Embryonic facial prominence (tissue), 1 donor: ENCODE data around the gene GRIK4.
A peak's percentile ranks its signal among the peaks of the same experiment; 100 is the strongest.

Experiments
- DNase-seq: peaks from one replicate; pipeline ENCODE4 v3.0.0-alpha.2; 2016; ENCODE audit errors: extremely low spot score

The GRIK4 gene

DNA sequence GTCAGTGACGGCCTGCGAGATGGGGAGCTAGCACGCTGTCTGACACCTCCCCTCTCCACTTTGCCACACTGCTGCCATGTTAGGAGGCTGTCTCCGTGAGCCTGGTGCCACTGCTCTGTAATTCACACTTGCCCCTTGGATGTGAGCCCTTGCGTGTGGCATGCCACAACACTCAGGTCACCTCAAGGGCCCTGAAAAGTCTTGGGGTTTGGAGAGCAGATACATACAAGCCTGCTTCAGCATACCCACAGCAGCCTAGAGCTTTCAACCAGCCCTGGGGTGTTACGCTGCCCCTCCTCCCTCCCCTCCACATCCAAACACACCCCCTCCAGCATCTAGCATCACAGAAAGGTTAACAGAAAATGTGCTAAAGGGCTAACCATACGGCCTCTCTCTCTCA lies 442.8 kb downstream of the GRIK4 start:
- no peak for DNase-seq

DNA sequence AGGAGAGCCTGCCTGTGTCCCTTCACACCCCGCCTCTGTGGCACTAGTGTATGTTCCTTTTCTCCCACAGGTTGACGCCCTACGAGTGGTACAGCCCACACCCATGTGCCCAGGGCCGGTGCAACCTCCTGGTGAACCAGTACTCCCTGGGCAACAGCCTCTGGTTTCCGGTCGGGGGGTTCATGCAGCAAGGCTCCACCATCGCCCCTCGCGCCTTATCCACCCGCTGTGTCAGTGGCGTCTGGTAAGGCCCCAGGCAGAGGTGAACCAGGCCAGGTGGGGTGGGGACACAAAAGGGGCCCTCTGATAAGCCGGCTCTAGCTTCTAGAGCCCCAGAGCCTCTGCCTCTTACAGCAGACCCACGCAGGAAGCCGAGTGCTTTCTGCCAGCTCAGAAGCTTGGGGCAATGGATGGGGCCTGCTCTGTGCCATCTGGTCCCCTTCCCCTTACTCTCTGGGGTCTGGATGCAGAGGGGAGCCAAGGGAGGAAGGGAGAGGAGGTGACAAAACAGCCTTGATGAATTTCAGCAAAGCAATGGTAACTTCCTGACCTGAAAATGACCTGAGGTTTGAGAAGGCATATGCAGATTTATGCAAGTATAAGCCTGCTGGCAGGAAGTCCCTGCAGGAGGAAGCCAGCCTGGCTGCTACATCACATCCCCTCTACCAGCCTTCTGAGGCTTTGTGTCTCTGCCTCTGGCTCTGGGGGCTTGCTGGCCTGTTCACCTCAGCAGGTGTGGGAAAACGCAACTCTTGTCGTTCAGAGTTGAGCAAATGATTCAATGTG lies 445.4 kb downstream of the GRIK4 start:
- no peak for DNase-seq

DNA sequence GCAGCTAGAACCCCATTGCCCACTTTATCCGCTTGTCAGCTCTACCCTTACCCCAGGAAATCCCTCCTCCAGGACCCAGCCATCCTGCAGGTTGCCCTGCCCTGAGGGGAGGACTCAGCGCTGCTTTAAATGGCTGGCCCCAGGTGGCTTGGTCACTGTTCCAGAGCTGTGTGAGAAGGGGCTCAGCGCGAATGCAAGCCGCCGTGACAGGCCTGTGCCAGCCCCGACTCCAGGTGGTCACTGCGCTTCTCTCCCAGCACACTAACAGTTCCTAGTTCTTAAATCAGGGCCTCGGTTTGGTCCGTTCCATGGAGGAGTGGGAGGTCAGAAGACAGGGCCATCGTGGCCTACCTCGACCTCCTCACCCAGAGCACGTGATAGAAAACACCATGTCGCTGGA lies 446.6 kb downstream of the GRIK4 start:
- DNase-seq, result no peak

DNA sequence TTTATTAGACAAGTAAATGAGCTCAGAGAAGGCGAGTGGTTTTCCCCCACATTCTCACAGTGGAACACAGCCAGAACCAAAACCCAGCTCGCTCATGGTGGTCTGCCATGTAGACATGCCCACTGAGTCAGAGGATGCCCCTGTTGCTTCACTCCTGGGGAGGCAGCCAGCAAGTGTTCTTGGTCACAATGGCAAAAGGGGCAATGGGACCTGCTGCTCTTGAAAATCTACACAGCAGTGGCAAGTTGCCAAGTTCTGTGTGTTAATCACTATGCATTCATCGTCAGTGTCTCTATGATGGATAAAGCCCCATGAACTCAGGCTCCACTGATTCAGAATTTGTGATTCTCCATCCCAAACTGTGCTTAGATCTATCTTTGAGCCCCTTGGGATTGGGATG lies 447.6 kb downstream of the GRIK4 start:
- DNase-seq, result no peak

DNA sequence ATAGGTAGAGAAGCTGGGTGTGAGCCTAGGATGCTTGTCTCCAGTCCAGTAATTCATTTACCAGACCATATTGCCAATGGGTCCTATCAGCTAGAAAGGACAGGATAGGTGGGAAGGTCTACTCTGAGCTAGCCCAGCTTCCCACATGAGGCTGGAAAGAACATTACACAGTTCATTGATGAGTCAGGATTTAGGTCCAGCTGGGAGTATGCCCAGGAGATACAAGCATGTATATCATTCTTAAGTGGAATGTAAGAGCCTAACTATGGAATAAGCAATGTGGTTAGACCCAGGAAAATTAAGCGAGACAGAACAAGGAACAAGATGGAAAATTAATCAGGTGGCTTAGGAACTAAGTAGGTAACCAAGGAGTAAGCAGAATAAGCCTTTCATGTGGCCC lies 453.3 kb downstream of the GRIK4 start:
- no peak for DNase-seq

DNA sequence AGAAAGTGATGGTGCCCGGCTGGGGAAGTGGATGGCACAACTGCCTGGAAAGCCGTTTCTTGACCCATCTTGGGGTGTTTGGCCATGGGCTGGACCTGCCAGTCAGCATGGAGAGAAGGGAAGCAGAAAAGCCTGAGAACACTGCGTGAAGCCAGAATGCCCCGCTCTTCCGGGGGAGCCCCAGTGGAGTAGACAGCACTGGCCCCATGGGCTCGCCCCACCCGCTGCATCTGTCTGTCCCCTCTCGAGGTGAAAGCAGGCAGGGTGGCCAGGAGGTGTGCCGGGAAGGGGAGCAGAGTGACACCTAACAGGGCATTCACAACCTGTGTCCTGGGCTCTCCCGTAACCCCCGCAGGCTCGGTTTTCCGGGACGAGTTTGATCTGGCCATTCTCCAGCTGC lies 455.3 kb downstream of the GRIK4 start:
- no peak for DNase-seq

DNA sequence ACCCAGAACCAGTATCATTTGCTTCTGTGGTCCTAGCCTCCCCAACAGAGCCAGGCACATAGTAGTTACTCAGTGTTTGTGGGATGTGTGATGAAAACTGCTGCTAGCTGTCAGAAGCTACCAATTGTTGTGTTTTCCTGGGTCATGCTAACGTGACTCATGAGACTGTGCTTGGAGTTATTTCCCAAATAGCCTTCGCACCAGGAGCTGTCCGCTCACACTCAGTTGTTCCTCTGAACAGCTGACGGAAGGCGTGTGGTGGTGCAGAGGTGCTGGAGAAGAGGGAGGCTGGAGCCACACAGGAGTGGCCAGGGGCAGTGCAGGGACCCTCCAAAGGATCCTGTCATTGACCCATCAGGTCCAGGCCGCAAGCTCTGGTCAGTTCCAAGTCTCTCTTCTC lies 458.4 kb downstream of the GRIK4 start:
- no peak for DNase-seq

DNA sequence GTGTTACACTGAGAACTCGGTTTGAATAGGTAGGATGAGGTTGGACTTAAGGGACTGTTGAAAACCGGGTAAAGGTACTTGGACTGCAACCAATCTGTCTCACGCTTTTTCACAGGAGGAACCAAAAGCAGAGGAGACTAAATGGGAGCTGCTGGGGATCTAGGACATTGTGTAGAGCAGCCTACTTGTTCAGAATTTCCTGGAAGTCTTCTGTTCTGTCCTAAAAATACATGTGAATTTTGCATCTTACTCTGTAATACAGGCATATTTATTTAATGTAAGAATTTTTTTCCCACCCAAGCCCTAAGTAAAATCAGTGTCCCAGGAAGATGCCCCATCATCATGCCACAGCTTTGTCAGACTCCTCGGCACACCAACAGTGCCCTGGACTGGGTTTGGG lies 460.3 kb downstream of the GRIK4 start:
- DNase-seq, result no peak

DNA sequence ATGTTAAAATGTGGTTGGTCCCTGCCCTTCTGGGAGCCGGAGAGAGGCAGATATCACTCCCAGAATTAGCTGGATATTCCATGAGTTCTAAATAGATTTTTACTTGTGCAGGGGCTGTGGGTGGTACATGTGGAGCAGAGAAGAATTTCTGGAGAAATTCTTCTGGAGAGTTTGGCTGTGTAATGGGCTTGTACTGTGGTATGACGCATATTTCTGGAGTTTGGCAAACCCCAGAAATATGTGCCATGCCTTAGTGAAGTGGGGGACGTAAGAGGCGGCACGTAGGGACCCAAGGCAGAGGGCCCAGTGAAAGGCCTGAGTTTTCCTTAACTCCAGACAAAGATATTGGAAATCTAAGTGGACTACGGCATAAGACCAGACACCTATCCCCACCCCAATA lies 461.1 kb downstream of the GRIK4 start:
- DNase-seq, result no peak

DNA sequence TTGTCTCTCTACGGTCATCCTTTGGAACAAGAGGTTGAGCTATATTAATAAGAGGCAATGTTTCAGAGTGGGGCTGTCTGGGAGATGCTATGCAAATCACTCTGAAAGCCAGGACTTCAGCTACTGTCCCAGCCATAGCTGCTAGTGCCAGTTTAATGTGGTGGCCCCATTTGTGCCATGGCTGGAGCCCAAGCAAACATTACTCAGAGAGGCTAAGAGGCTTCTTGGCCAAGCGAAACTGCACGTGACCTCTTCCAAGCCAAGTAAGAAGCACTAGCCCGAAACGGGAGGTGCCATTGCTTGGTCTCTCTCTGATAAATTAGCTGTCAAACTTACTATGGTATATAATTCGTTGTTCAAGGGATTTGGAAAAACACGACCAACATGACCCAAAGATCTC lies 462.0 kb downstream of the GRIK4 start:
- DNase-seq, result no peak

DNA sequence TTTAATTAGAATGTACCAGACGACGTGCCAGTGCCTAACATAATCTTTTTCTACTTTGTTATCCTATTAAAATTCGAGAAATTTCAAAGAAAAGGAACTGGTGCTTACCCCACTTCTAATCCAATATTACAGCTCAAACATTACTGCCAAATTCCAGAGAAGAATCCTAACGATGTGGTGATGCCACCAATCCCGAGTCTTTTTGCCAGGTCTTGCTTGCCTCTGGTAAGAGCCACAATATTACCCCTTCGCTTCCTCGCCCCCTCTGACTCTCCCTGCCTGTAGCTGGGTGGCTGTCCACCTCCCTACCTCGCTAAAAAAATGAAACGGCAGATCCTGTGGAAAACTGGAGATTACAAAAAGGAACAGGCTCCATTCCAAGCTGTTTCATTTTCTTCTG lies 462.9 kb downstream of the GRIK4 start:
- no peak for DNase-seq

DNA sequence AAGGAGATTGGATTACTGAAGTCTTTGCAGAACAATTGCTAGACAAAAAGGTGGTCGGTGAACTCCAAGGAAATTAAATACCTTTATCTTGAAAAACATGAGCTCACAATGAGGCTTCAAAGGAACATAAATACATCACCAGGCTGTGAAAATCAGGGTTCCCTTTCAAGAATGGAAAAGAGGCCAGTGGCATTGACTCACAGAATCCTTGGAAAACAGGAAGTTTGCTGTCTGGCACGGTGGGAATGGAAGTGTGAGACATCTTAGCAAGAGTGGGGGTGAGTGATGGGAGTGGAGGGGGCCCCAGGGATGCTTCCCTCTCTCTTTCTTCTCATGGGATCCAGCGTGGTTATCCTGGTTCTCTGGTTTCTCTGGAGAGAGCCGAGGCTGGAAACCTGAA lies 463.4 kb downstream of the GRIK4 start:
- DNase-seq, result no peak

DNA sequence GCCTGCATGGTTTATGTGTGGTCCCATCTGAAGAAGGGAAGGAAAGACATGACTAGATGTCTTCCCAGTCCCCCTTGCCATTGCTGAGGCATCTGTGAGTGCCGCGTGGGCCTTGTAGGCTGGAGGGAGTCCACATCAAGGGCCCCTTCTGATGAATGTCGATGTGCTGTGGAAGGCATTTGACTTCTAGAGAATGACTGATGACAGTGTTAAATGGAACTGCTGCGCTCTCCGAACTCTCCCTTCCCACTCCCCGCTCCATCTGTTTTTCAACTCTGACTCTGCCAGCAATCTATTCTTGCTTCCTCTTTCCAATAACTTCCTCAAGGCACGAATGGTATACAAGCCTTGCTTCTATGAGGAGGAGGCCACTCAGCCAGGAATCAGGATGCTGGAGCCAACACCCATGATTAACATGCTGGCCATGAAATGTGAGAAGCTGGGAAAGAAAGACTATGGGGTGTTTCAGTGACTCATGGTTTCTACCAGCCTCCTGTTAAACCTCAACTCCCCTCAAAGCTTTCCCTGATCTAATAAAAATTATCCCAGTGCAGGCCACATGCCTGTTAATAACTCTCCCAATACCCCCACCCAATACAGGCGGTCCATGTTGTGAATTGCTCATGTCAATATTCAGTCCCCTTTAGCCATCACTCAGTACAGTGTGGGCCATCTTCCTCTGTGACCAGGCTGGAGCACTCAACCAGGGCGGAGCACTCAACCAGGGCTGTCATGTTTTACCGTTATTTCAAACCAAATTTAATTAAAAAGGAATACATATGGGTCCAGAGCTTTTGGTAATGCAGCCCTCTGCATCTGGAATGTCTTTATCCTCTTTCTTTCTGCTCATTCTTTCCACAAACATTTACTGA lies 466.0 kb downstream of the GRIK4 start:
- DNase-seq, result no peak

DNA sequence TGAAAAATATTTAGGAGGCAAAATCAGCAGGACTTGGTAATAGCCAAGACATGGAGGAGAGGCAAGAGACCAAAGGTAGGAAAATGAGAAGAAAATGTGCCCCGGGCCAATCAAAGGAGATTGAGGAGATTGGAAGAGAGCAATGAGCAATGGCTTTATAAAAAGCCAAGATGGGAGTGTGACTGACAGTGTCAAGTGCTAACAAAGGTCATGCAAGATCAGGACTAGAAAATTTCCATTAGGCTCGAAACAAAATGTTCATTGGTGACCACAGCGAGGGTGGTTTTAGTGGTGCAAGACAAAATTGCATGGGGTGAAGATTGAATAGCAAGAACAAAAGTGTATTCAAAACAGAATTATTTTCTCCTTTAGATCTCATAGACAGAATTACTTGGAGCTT lies 467.2 kb downstream of the GRIK4 start:
- DNase-seq, result no peak

DNA sequence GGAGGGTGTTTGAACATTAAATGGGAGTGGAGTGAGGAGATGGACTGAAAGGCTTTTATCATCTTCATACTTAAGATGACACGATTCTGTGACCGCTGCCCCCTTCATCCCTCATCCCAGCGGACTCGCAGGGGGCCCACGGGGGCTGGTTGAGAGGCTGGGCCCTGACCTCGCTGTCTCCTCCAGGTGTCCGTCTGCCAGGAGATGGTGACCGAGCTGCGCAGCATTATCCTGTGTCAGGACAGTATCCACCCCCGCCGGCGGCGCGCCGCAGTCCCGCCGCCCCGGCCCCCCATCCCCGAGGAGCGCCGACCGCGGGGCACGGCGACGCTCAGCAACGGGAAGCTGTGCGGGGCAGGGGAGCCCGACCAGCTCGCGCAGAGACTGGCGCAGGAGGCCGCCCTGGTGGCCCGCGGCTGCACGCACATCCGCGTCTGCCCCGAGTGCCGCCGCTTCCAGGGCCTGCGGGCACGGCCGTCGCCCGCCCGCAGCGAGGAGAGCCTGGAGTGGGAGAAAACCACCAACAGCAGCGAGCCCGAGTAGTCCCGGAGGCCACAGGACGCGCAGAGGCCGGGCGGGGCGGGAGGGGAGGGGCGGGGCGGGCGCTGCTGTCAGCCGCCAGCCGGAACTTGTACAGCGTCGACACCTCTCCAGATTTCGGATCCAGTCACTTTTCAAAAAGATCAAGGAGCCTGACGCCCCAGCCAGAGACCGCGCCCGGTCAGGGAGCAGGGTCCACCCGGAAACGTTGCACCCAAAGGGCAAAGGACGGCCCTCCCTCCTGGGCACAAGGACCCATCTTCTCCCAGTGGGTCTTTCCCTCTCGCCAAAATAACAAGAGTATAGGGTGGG lies 474.4 kb downstream of the GRIK4 start:
- peak; percentile 10 for DNase-seq

DNA sequence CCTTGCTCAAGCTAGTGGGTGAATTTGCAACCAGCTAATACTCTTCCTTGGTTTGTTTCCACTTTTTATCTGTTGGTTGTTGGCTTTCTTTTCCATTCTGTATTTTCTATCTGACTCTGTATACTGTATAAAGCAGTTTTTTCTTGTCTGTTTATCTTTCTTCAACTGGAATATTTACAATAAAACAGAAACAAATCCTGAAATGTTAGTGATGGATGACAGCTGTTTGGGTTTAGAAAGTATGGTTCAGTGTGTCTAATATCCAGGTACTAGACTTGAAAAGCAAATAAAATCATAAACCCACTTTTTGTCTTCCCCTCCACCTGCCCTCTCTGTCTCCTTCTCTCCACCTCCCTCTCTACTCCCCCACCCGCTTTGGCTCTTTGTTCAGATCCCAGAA lies 477.1 kb downstream of the GRIK4 start:
- DNase-seq, result no peak

DNA sequence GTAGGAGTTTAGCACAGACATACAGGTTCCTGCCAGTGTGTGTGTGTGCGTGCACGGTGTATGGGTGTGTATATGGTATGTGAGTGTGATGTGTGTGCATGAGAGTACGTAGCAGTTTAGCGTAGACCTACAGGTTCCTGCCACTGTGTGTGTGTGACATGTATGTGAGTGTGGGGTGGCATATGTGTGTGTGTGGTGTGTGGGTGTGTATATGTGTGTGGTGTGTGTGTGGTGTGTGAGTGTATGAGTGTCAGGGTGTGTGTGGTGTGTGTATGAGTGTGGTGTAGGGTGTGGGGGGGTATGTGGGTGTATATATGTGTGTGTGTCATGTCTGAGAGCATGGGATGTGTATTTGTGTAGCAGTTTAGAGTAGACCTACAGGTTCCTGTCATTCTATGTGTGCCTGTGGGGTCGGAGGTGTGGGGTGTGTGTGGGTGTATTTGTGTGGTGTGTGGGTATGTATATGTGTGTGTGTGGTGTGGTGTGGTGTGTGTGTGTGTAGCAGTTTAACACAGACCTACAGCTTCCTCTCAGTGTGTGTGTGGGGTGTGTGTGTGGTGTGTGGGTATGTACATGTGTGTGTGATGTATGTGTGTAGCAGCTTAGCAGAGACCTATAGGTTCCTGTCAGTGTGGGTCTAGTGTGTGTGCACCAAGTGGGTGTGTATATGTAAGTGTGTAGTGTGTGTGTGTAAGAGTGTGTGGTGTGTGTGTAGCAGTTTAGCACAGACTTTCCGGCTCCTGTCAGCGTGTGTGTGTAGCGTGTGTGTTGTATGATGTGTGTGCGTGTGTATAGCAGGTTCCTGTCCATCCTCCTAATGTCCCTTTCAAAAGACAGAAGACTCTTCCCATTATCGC lies 480.5 kb downstream of the GRIK4 start:
- no peak for DNase-seq

DNA sequence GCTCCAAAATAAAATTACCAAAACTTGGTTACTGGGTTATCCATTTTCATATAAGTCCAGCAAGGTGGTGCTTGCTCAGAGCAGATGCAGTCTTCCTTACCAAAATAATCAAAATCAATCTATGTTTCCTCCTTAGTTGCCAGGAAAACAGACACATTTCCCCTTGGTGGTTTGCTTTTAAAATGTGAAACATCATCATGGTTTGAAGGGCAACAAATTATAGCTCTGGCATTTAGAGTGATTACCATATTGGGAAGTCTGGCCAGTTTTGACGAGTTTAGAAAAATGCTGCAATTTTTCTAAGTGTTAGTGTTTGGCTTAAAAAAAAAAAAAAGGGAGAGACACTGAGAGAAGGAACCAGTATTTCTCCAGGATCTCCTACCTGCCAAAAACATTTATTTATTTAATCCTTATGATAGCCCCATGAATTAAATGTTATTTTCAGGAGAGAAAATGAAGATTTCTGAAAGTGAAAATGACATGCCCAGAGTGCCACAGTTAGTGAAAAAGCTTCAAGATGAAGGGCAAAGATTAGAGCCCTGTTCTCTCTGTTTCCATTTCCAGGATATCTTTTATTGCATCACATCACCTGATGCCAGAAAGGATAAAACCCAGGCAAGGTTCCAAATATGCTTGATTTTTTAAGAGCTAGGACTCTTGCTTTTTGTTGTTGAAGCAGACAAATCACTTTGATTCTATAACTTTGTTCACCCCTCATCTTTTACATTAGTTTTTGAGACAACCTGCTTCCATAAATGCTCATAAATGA lies 482.7 kb downstream of the GRIK4 start:
- no peak for DNase-seq

DNA sequence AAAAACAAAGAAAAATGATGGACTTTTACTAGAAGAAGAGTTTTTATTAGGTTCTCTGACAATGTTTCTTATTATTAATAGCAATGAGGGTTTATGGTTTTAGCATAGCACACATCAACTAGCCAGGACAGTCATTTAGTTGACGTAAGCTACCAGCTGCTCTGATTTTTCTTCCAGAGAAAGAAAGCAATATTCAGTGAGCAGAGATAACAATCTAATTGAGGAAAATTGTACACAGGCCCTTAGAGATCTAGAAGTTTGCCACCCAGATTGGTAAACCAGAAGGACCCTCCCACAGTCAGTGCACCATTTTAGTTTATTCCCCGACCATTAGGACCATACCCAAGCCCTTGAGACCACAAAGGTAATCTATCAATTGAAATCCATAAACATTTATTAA lies 483.6 kb downstream of the GRIK4 start:
- DNase-seq, result no peak

DNA sequence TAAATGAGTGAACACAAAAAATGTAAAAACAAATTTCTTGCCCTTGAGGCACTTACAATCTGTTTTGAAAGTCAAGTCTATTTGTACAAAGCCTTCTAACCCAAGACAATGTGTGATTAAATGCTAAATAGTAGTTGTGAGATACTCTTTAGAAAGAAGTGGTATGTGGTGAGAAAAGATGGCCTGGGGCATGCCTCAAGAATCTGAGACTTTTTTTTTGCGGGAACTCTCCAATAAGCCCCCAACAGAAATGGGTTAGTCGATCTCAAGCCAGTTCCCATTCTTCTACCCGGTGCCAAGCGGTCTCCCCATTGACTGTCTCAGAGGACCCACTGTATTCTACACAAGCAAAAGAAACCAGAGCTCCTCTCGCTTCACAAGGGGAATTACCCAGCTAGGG lies 485.4 kb downstream of the GRIK4 start:
- no peak for DNase-seq

DNA sequence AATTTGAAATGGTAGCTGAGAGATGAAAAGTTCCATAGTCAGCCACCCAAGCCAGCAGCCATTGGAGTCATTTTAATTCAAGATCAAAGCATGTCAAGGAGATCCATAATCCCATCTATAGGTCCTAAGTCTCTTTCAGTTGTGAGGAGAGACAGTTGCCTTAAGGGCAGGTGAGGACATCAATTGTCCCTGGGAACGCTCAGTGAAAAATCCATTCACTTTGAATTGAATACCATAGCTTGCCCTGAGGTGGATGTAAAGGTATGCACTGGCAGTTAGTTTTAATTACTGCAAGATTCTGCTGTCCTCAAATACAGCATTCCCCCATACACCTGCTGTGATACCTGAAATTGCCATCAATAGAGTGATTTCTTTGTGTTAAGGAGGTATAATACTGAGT lies 487.0 kb downstream of the GRIK4 start:
- no peak for DNase-seq
